B cell (primary cell): ENCODE measurements around the gene VPS8. TPM values are rescaled to one million over a fixed set of nuclear protein-coding genes. Genes with fewer than 3 reads are reported as not detected.

Experiments used
- ATAC-seq: fragments of 200-7000 bp; cut with Tn5 transposase; one replicate; pipeline ENCODE4 v1.10.0; 2021; ENCODE audit warnings: low read depth, mild to moderate bottlenecking, moderate number of reproducible peaks, moderate library complexity
- CTCF ChIA-PET: fragments of 350-600 bp; sonication (Branson Sonifier 250); formaldehyde crosslinking; loops from one replicate; lab custom pipeline; 2021; ENCODE audit warnings: antibody characterized with exemption, inconsistent platforms; lab: Charles Lee
- POLR2A ChIA-PET: fragments of 350-600 bp; sonication (Branson Sonifier 250); formaldehyde crosslinking; loops from one replicate; lab custom pipeline; 2021; ENCODE audit warnings: antibody characterized with exemption; lab: Charles Lee
- DNase-seq: peaks from one replicate; pipeline ENCODE4 v3.0.0; 2013
- H2AFZ ChIP-seq: 2 replicates; pipeline ENCODE4 v1.6.1; 2012; ENCODE audit warnings: mild to moderate bottlenecking, low read depth, low read length; ENCODE audit not compliant: insufficient read depth, poor library complexity, severe bottlenecking
- H3K27ac ChIP-seq, 2 donors: 1 replicate in 1 of 2; 2 replicates in 1 of 2; pipeline ENCODE4 v1.5.1; 2012 to 2013; ENCODE audit warnings: low read length in 2 of 2, mild to moderate bottlenecking in 2 of 2, moderate library complexity in 1 of 2
- H3K27me3 ChIP-seq, 4 experiments: fragments of 200-600 bp in 1 of 4; sonication (generic) in 1 of 4; replicated peaks in 1 of 4; 1 replicate in 2 of 4; 2 replicates in 2 of 4; pipeline versions ENCODE4 v1.6.1 to v1.7.0; 2013 to 2016; ENCODE audit warnings: low read length in 3 of 4, mild to moderate bottlenecking in 2 of 4, mixed read lengths in 1 of 4, moderate library complexity in 1 of 4; ENCODE audit not compliant: insufficient read depth in 4 of 4, control insufficient read depth in 3 of 4; ENCODE audit errors: control extremely low read depth in 1 of 4
- H3K36me3 ChIP-seq, 2 experiments: replicated peaks in 1 of 2; 1 replicate in 1 of 2; 2 replicates in 1 of 2; pipeline versions ENCODE4 v1.6.1 to v1.7.1; 2013; ENCODE audit warnings: low read length in 1 of 2; ENCODE audit not compliant: insufficient read depth in 2 of 2, control insufficient read depth in 1 of 2; ENCODE audit errors: control extremely low read depth in 1 of 2, extremely low read depth in 1 of 2
- H3K4me1 ChIP-seq, 2 donors: fragments of 200-600 bp in 1 of 2; sonication (generic) in 1 of 2; 1 replicate in 1 of 2; 2 replicates in 1 of 2; pipeline versions ENCODE4 v1.5.1 to v1.6.1; 2013 to 2017; ENCODE audit warnings: low read length in 2 of 2; ENCODE audit not compliant: control insufficient read depth in 2 of 2, insufficient read depth in 2 of 2
- H3K4me2 ChIP-seq: replicated peaks from 2 replicates; pipeline ENCODE3; 2012; ENCODE audit warnings: mild to moderate bottlenecking, low read depth, low read length; ENCODE audit not compliant: poor library complexity, severe bottlenecking
- H3K4me3 ChIP-seq, 5 experiments: fragments of 200-600 bp in 1 of 5; sonication (generic) in 1 of 5; 1 replicate in 3 of 5; 2 replicates in 2 of 5; pipeline versions ENCODE4 v1.5.1 to v1.7.0; 2011 to 2016; ENCODE audit warnings: low read length in 4 of 5, mild to moderate bottlenecking in 4 of 5, low read depth in 2 of 5, control low read depth in 1 of 5, moderate library complexity in 1 of 5; ENCODE audit not compliant: insufficient read depth in 1 of 5; ENCODE audit errors: control extremely low read depth in 1 of 5, extremely low read depth in 1 of 5
- H3K79me2 ChIP-seq: fragments of 200-600 bp; sonication (generic); one replicate; pipeline ENCODE4 v1.6.0; 2016; ENCODE audit warnings: low read length; ENCODE audit not compliant: control insufficient read depth, insufficient read depth
- H3K9ac ChIP-seq: fragments of 200-600 bp; sonication (generic); 2 replicates; pipeline ENCODE4 v1.6.1; 2017; ENCODE audit warnings: mild to moderate bottlenecking, low read length, moderate library complexity
- H3K9me3 ChIP-seq, 3 donors: one replicate each; pipeline versions ENCODE4 v1.6.1 to v1.7.1; 2013; ENCODE audit warnings: low read length in 2 of 3; ENCODE audit not compliant: control insufficient read depth in 2 of 3, insufficient read depth in 1 of 3; ENCODE audit errors: control extremely low read depth in 1 of 3
- H4K20me1 ChIP-seq: 2 replicates; pipeline ENCODE4 v1.6.0; 2012; ENCODE audit warnings: mild to moderate bottlenecking, low read length; ENCODE audit not compliant: insufficient read depth, control insufficient read depth, poor library complexity, severe bottlenecking
- H3K27ac Mint-ChIP-seq: one replicate; pipeline ENCODE4 v1.8.0; 2021; ENCODE audit warnings: mixed read lengths
- H3K27me3 Mint-ChIP-seq: one replicate; pipeline ENCODE4 v1.8.0; 2021; ENCODE audit warnings: mixed read lengths
- H3K4me1 Mint-ChIP-seq: one replicate; pipeline ENCODE4 v1.8.0; 2021; ENCODE audit warnings: mixed read lengths
- H3K4me3 Mint-ChIP-seq: one replicate; pipeline ENCODE4 v1.8.0; 2021; ENCODE audit warnings: mixed read lengths
- H3K9me3 Mint-ChIP-seq: one replicate; pipeline ENCODE4 v1.8.0; 2022; ENCODE audit warnings: mixed read lengths; ENCODE audit not compliant: insufficient read depth
- CTCF ChIP-seq: fragments of 200-600 bp; IDR thresholded peaks from one replicate; pipeline ENCODE4 v1.8.0; 2022; ENCODE audit warnings: antibody characterized with exemption, mild to moderate bottlenecking
- EZH2 ChIP-seq: IDR thresholded peaks from 2 replicates; pipeline ENCODE4 v1.6.1; 2012; ENCODE audit warnings: borderline replicate concordance, low read depth, mild to moderate bottlenecking, moderate library complexity, low read length; ENCODE audit not compliant: insufficient read depth, poor library complexity, severe bottlenecking
- WGBS: methylation state at CpG from one replicate; pipeline ENCODE4 v1.1.5; 2013; ENCODE audit warnings: missing lambda C conversion rate; ENCODE audit not compliant: insufficient coverage; 5-methylcytosine and 5-hydroxymethylcytosine counted together
- intact Hi-C: fragments of 100-400 bp; cut with micrococcal nuclease; formaldehyde crosslinking; loops from one replicate; pipeline ENCODE4 v1.10.0; 2022
- polyA plus RNA-seq: library from polyadenylated mRNA; depleted of rRNA; stranded (reverse); fragments of >200 nt; gene quantifications from 2 replicates; pipeline ENCODE4 v1.2.3, GENCODE V29; 2012
- total RNA-seq, 2 donors: library from RNA; stranded (reverse); fragments of 120-200 nt in 1 of 2; gene quantifications; 1 replicate in 1 of 2; 2 replicates in 1 of 2; pipeline versions ENCODE4 v1.2.3 to v1.2.4, GENCODE V29; 2013 to 2022

The VPS8 gene
- total and polyA plus RNA-seq, 2 donors (not counting 1 experiment from before 2014, with no cell fraction given) = 18.3 to 95.6 TPM

GRCh38 chr3:185089751-185090150 is 277.8 kb downstream of the VPS8 start:
- no peaks in the 10 kb centered on the region for H3K79me2 ChIP-seq
- H3K9me3 ChIP-seq = no peaks in the 10 kb centered on the region
- no peak overlapping the region for H3K27ac ChIP-seq
- H3K27me3 ChIP-seq = peaks cover 0 to 5% (median 1%) of the 10 kb centered on the region in 4 experiments
- no peak overlapping the region for H3K4me3 ChIP-seq
- H3K4me1 ChIP-seq = no peaks in the 10 kb centered on the region
- DNase-seq (no peak), ATAC-seq (no peak)
- H3K9me3 Mint-ChIP-seq = no peaks in the 10 kb centered on the region
- H3K27ac Mint-ChIP-seq = no peak overlapping the region
- H4K20me1 ChIP-seq = no peaks in the 10 kb centered on the region
- no peaks in the 10 kb centered on the region for H3K4me1 Mint-ChIP-seq
- intact Hi-C loops = no loop called here
- H3K4me3 Mint-ChIP-seq = no peak overlapping the region
- H2AFZ ChIP-seq = no peak overlapping the region
- TF ChIP-seq EZH2 (no peak), CTCF (no peak)
- no peaks in the 10 kb centered on the region for H3K36me3 ChIP-seq
- H3K9ac ChIP-seq = no peak overlapping the region
- peaks cover 30% of the 10 kb centered on the region for H3K27me3 Mint-ChIP-seq
- POLR2A ChIA-PET = no interaction called here
- CTCF ChIA-PET = no interaction called here
- H3K4me2 ChIP-seq = no peak overlapping the region

- no peaks in the 10 kb centered on the region for H3K36me3 ChIP-seq
- Mint-ChIP-seq H3K4me1 (no peaks in the 10 kb centered on the region), H3K4me3 (no peak overlapping the region), H3K27me3 (peaks cover 27% of the 10 kb centered on the region), H3K9me3 (no peaks in the 10 kb centered on the region), H3K27ac (no peak overlapping the region)
- TF ChIP-seq EZH2 = no peak
- TF ChIP-seq CTCF = no peak
- no peak overlapping the region for H3K4me2 ChIP-seq
- ATAC-seq (no peak), DNase-seq (no peak)
- POLR2A ChIA-PET = no interaction called here
- H3K4me1 ChIP-seq = no peaks in the 10 kb centered on the region
- no peak overlapping the region for H3K27ac ChIP-seq
- no peak overlapping the region for H2AFZ ChIP-seq
- H3K4me3 ChIP-seq = no peak overlapping the region
- H4K20me1 ChIP-seq = no peaks in the 10 kb centered on the region
- WGBS = 94% methylated on average over 1 of the region's 4 CpGs
- no peaks in the 10 kb centered on the region for H3K9me3 ChIP-seq
- H3K79me2 ChIP-seq = no peaks in the 10 kb centered on the region
- intact Hi-C loops = no loop called here
- H3K9ac ChIP-seq = no peak overlapping the region
- H3K27me3 ChIP-seq = peaks cover 0 to 9% (median 1%) of the 10 kb centered on the region in 4 experiments
- CTCF ChIA-PET = no interaction called here
Observed at GRCh38 chr3:185090811-185091210, 278.8 kb downstream of the VPS8 start.
